HG03469 (cell line): ENCODE data around the gene GAA.

ENCODE experiments used
- ATAC-seq: cut with Tn5 transposase; IDR thresholded peaks from one replicate; pipeline ENCODE4 v1.9.1; 2021; ENCODE audit warnings: mild to moderate bottlenecking, moderate library complexity, moderate number of reproducible peaks; ENCODE audit not compliant: unreplicated experiment

Gene GAA

DNA sequence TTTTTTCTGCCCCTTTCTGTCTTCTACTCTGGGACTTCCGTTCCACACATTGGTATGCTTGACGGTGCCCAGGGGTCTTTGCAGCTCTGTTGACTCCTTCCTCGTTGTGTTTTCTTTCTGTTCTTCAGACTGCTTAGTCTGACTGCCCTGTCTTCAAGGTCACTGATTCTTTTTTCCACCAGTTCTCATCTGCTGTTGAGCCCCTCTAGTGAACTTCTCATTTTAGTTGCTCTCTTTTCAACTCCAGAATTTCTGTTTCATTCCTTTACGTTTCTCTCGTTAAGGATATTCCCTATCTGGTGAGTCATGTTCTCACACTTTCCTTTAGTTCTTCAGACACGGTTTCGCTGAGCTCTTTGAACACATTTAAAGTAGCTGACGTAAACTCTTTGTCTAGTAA, 13.8 kb downstream of the GAA start:
- no peak for ATAC-seq

DNA sequence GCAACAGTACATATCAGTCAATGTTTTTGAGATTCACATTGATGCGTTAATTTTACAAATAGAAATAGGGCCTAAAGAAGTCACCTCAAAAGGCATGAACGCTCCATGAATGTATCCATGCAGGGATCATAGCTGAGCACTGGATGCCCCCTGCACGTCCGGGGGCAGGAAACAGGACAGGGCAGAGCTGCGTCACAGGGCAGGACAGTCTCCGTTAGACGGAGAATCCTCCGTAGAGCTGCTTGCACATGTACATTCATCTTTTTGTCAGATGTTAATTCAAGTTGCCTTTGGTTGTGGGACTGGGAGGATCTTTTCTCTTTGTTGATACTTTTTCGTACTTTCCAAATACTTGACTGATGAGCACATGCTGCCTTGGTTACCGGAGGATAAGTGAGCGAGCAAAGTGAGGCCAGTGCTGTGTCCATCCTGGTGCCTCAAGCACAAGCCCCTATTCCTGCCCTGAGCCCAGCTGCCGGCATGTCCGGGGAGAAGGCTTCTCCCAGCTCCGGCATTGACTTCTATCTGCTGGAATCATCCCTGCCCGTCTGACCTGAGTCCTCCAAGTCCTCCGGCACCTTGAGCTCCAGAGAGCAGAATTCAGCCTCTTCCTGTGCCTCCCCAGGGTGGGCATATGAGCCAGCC, 15.0 kb downstream of the GAA start:
- ATAC-seq: no peak

DNA sequence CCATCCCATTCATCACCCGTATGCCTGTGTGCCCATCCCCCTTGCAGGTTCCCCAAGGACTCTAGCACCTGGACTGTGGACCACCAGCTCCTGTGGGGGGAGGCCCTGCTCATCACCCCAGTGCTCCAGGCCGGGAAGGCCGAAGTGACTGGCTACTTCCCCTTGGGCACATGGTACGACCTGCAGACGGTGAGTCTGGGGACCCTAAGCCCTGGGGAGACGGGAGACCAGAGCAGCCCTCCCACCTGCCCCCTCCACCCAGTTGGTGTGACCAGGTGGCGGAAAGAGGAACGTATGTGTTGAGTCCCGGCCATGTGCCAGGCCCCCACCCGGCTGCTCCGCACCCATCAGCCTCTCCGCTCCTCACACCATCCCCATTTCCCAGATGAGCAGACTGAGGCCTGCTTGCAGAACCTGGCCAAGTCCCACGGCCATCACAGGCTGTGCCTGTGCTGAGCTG, 15.6 kb downstream of the GAA start:
- ATAC-seq: no peak

DNA sequence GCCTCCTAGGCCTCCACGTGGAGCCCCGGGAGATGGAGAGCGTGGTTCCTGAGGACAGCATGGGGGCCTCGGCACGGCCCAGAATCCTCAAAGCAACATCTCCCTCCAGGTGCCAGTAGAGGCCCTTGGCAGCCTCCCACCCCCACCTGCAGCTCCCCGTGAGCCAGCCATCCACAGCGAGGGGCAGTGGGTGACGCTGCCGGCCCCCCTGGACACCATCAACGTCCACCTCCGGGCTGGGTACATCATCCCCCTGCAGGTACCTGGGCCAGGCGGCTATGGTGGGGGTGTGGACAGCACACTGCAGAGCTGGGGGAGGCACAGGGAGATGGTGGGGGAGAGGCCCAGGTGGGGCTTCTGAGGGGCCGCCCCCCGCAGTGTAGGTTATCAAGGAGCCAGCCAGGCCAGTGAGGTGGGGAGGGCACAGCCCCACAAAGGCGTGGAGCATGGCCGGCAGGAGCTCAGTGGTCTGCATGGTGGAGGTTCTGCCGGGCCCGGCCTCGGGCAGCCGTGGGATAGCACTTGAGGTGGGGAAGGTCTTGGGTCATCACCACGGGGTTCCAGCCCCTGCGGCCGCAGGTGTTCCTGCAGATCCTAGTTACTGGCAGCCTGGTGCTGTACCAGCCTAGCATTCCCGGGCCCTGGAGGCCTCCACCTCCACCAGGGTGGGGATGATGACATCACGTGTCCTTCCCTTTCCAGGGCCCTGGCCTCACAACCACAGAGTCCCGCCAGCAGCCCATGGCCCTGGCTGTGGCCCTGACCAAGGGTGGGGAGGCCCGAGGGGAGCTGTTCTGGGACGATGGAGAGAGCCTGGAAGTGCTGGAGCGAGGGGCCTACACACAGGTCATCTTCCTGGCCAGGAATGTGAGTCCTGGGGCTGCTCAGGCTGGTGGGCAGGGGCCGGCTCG, 16.4 kb downstream of the GAA start:
- ATAC-seq: no peak

DNA sequence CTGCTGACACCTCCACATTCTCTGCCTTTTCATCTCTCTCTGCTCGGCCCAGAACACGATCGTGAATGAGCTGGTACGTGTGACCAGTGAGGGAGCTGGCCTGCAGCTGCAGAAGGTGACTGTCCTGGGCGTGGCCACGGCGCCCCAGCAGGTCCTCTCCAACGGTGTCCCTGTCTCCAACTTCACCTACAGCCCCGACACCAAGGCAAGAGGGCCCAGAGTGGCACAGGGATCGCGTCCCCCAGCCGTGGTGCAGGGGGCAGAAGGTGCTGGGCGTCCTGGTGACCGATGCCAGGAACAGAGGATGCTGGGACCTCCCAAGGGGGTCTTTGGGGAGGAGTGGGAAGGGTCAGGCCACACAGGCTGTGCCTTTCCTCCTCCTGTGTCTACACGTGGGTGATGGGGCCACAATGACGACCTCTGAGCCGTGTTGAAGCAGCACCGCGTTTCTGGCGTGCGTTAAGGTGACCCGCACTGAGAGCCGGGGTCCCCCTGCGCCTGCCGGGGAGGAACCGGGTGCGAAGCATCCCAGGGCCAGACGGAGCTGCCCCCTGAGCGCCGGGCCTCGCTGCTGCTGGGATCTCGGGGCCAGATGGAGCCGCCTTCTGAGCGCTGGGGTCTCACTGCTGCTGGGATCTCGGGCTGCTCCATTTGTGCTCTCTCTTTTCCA, 17.4 kb downstream of the GAA start:
- ATAC-seq: no peak

DNA sequence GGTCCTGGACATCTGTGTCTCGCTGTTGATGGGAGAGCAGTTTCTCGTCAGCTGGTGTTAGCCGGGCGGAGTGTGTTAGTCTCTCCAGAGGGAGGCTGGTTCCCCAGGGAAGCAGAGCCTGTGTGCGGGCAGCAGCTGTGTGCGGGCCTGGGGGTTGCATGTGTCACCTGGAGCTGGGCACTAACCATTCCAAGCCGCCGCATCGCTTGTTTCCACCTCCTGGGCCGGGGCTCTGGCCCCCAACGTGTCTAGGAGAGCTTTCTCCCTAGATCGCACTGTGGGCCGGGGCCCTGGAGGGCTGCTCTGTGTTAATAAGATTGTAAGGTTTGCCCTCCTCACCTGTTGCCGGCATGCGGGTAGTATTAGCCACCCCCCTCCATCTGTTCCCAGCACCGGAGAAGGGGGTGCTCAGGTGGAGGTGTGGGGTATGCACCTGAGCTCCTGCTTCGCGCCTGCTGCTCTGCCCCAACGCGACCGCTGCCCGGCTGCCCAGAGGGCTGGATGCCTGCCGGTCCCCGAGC, 17.9 kb downstream of the GAA start:
- ATAC-seq: no peak

DNA sequence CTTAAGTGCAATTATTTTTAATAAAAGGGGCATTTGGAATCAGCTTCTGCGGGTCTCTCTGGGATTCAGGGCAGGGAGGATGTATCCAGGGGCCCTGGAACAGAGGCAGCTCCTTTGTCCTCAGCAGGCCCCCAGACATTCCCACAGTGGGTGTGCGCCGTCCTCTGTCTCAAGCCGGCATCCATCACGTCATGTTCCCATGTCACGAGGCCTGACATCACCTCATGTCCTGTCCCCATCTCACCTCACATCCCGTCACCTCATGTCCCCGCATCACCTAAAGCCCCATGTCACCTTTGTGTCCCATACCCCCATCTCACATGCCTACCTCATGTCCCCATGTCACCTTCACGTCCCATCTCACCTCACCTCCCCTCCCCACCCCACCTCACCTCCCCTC, 18.5 kb downstream of the GAA start:
- no peak for ATAC-seq

DNA sequence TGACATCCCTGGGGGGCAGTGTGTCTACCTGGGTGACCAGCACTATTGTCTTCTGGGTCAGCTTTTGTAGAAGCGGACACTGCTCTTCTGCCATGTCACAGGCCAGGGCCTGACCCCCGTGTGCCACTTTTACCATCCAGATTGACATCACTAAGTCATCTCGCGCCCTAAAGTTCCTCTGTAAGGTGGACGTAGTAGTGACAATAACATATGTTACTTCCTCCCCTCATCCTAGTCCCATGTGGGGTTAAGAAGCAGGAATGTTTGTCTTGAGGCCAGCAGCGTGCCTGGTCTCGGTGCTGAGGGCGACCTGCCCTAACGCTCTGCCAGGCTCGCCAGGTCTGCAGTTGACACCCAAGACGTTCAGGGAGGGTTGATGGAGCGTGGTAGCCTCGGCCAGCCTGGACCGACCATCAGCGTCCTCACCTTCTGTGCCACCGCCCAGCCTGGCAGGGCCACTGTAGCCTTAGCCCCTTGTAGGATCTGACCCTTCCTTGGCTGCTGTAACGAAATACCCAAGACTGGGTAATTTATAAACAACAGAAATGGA, 20.7 kb downstream of the GAA start:
- no peak for ATAC-seq

DNA sequence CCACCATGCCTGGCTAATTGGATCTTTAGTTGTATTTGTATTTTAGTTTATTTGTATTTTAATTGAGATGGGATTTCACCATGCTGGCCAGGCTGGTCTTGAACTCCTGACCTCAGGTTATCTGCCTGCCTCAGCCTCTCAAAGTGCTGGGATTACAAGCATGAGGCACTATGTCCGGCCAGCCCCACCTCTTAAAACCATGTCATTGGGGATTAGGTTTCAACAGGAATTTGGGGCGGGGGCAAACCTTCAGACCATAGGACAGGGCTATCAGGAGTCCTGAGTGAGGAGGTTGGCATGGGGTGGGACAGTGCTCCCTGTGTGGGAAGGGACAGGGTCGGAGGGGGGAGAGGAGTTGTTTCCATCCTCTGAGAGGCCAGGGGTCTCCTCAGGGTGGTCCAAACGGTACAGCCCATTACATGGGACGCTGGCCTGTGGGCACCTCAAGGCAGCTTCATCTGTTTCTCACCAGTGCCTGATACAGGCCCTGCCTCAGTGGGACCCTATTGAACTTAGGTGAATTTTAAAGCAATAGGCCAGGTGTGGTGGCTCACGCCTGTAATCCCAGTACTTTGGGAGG, 21.6 kb downstream of the GAA start:
- no peak for ATAC-seq

DNA sequence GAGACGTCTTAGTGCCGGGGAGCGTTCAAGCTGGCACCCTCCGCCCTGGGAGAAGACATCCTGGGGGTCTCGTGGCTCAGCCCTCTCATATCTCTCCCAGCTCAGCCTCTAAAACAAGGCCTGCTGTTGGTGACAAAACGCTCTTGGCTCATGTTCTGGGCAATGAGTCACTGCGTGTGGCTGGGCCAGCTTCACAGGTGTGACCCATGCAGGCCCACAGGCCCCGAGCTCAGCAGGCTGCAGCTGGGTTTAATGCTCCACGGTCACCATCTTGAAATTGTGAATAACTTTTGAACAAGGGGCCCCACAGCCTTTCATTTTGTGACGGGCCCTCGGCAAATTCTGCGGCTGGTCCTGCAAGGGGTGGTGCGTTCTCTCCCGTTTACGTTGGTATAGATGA, 22.4 kb downstream of the GAA start:
- no peak for ATAC-seq

DNA sequence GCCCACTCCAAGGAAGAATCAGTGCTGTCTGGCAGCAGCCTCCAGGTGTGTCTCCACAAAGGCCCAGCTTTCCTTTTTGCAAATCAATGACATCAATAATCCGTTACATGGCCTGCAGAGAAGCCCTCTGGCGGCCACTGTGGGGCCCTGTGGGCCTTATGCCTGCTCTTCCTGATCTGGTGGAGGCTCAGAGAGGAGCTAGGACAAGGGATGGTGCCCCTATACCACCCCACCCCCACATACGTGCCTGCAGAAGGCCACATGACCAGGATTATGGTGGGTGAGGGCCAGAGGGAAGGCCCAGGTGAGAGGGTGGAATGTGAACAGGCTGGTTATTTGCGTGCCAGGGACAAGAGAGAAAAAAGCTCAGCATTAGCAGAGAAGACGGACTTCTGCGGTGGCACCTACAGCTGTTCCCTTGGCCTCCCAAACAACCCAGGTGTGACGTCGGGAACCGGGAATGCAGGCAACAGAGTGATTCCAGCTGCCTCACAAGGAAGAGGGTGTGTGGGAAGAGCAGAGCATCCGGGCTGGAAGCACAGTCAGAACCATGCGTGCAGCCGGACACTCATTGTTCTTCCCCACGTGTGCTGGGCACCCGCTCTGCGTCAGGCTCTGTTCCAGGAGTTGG, 23.1 kb downstream of the GAA start:
- no peak for ATAC-seq

DNA sequence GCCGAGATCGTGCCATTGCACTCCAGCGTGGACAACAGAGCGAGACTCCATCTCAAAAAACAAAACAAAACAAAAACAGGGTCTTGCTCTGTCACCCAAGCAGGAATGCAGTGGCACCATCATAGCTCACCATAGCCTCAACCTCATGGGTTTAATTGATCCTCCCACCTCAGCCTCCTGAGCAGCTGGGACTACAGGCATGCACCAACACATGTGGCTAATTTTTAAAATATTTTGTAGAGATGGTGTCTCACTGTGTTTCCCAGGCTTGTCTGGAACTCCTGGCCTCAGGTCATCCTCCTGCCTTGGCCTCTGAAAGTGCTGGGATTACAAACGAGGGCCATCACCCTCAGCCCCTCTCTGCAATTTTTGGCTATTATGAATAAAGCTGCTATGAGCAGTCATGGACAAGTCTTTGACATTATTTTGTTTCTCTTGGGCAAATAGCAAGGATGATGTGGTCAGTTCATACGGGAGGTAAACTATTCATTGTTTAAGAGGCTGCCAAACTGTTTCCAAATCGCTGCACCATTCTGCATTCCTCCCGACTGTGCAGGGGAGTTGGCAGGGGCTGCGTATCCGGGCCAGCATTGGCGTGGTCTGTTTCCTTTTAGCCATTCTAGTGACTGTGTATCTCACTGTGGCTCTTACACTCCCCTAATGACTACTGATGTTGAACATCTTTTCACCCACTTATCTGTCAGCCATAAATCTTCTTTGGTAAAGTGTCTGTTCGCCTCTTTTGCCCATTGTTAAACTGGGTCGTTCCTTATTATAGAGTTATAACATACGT, 24.5 kb downstream of the GAA start:
- ATAC-seq: no peak

DNA sequence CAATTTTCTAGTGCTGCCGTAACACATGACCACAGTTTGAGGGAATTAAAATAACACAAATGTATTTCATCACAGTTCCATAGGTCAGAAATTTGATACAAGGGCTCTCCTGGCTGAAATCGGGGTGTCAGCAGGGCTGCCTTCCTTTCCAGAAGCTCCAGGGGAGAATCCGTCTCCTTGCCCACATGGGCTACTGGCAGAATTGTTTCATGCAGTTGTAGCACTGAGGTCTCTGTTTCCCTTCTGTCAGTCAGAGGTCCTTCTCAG, 25.0 kb downstream of the GAA start:
- ATAC-seq: no peak

DNA sequence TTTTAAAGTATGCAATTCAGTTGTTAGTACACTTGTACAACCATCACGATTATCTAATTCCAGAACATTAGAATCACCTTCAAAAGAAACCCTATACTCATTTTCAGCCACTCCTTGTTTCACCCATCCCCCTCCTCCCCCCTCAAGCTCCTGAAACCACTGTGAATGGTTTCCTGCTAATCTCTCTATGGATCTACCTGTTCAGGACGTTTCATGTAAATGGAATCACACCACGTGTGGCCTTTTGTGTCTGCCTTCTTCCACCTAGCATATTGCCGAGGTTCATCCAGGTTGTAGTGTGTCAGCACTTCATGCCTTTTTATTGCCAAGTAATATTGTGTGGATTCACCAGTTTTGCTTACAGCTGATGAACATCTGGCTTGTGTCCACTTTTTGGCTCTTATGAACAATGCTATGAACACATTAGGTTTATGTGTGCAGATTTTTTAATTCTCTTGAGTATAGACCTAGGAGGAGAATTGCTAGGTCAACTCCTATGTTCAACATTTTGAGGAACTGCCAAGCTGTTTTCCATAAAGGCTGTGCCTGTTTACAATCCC, 27.7 kb downstream of the GAA start:
- ATAC-seq: no peak

DNA sequence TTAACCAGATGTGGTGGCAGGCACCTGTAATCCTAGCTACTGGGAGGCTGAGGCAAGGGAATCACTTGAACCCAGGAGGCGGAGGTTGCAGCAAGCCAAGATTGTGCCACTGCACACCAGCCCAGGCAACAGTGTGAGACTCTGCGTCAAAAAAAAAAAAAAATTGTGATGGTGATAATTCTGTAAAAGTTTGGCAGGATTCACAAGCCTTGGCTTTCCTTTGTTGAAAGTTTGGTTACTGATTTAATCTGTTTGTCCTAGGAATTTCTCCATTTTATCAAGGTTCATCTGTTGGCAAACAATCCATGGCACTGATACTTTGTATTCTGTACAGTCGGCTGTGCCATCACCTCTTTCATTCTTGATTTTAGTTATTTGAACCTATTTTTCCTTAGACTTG, 29.6 kb downstream of the GAA start:
- ATAC-seq: no peak

DNA sequence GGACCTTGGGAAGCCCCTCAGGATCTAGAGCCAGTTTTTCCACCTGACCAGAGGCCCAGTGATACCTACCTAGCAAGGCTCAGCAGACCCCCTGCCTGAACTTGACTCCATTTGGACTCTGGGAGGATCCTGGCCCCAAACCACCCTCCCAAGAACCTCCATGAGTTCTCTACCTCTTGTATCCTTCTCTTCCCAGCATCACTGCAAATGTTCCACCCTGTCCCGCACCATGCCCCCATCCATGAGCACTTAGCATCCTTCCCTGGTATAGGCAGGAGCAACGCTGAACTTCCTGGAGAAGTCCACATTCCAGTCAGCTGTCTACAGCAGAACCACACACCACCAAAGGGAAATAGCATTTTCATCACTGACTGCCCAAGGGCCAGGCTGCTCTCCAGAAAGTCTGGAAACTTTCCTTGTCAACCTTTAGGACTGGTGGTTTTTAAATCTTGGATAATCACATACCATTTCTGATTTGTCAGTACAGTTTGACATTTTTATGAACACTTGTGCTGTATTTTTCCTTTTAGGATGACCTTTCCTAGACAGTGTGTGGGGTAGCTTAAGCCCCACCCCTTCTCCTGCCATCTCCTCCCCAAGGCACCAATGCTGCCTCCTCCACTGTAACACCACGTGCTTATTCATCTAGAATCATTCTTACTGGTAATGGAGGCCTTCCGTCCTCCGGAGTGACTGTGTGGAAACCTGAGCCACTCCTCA, 31.7 kb downstream of the GAA start:
- ATAC-seq: no peak

DNA sequence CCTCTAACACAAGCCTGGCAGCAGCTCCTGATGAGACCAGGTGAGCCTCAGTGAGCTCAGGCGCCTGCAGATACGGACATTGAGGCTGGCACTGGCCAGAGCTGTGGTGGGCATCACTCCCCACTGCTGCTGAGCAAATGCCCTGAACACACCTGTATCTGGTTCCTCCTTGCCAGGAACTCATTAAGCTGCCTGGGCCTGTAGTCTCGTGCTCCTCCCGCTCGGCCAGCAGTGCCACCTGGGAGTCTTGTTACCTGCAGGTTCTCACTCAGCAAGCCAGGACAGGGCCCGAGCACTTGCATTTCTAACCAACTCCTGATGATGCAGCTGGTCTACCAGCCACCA, 32.2 kb downstream of the GAA start:
- ATAC-seq: no peak

DNA sequence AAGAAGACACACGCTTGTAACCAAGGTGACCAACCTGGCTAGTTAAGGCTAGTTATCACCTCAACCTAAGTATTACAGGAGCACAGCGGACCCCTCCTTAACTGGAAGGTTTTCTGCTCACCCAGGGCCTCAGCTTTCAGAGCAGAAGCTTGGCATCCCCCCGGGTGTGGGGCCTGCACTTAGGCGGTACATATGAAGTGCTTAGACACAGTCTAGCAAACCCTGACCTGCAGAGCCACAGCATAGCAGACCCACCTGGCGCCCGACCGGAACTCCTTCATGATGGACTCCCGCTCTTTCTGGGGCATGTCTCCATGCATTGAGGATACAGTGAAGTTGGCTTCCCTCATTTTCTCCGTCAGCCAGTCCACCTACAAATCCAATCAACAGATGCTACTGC, 35.8 kb downstream of the GAA start:
- no peak for ATAC-seq

DNA sequence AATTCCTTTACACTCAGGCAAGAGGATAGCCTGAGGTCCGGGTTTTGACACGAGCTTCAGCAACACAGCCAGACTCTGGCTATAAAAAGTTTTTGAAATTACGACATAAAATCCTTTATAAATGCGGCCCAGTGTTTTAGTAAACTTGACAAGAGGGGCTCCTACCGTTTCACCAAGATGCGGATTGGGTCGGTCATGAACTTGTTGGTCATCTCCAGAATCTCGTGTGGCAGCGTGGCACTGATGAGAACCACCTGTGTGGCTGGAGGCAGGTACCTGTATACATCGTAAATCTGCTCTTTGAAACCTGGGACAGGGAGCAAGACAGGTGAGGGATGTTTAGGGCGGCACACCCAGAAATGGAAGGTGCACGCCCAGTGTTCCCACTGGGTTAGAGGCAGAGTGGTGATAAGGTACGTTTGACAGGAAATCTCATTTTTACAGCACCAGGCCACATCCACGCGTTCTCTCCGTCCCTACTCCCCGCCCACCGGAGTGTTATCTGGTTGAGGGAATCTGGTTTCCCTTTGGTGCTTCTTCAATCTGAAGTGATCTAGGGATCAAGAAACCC, 37.6 kb downstream of the GAA start:
- no peak for ATAC-seq
